GM12878 (cell line): Measurements from ENCODE around the gene CAVIN1.

Experiments used
- EZH2 ChIP-seq: IDR thresholded peaks from 2 replicates; pipeline ENCODE4 v1.6.1; 2012; ENCODE audit warnings: low read depth, mild to moderate bottlenecking, control low read depth, inconsistent platforms, low read length, borderline replicate concordance; ENCODE audit not compliant: control insufficient read depth
- RFX5 ChIP-seq: IDR thresholded peaks from 2 replicates; pipeline ENCODE4 v1.6.1; 2011; ENCODE audit warnings: low read depth, low read length, improper control_type of control experiment

- TF ChIP-seq RFX5, result no peak
- no peak for TF ChIP-seq EZH2
Measured at GRCh38 chr17:42436391-42436790, 13.3 kb upstream of the CAVIN1 start.
